ENCODE measurements around the gene COL28A1.

GRCh38 chr7:7581531-7582179 is 46.0 kb upstream of the COL28A1 start:
- TF ChIP-seq POLR2AphosphoS5 (IDR thresholded peaks at IDR 0.05; ENCODE audit: low read depth, low read length) = no peak
- no peak for TF ChIP-seq POLR2A (IDR thresholded peaks at IDR 0.05; ENCODE audit: low read depth, low read length)
- TF ChIP-seq TAF1 (IDR thresholded peaks at IDR 0.05; ENCODE audit: borderline replicate concordance, low read depth, low read length) = no peak

Measured in GM12892 (cell line).